Ishikawa (cell line): ENCODE measurements around the gene ST6GALNAC3.

Source experiments
- CEBPB ChIP-seq: IDR thresholded peaks from 2 replicates; pipeline ENCODE4 v1.6.1; 2012
- CREB1 ChIP-seq: IDR thresholded peaks from 2 replicates; pipeline ENCODE4 v1.6.1; 2012; ENCODE audit warnings: low read depth
- EGR1 ChIP-seq: IDR thresholded peaks from 2 replicates; pipeline ENCODE4 v1.6.1; 2012
- EP300 ChIP-seq: IDR thresholded peaks from 2 replicates; pipeline ENCODE4 v1.6.1; 2012; ENCODE audit warnings: borderline replicate concordance
- FOXM1 ChIP-seq: IDR thresholded peaks from 2 replicates; pipeline ENCODE4 v1.6.1; 2012; ENCODE audit warnings: low read depth, borderline replicate concordance
- MAX ChIP-seq: IDR thresholded peaks from 2 replicates; pipeline ENCODE4 v1.6.1; 2012
- NFIC ChIP-seq: IDR thresholded peaks from 2 replicates; pipeline ENCODE4 v1.6.1; 2012
- RAD21 ChIP-seq: IDR thresholded peaks from 2 replicates; pipeline ENCODE4 v1.6.1; 2012; ENCODE audit warnings: low read depth
- REST ChIP-seq: IDR thresholded peaks from 2 replicates; pipeline ENCODE4 v1.6.1; 2012; ENCODE audit warnings: low read depth, mild to moderate bottlenecking
- TAF1 ChIP-seq: IDR thresholded peaks from 2 replicates; pipeline ENCODE4 v1.6.1; 2012; ENCODE audit warnings: low read depth, mild to moderate bottlenecking
- TCF12 ChIP-seq: IDR thresholded peaks from 2 replicates; pipeline ENCODE4 v1.6.1; 2012; ENCODE audit warnings: low read depth
- TEAD4 ChIP-seq: IDR thresholded peaks from 2 replicates; pipeline ENCODE4 v1.6.1; 2012
- YY1 ChIP-seq: IDR thresholded peaks from 2 replicates; pipeline ENCODE4 v1.6.1; 2012; ENCODE audit warnings: low read depth
- ZBTB7A ChIP-seq: IDR thresholded peaks from 2 replicates; pipeline ENCODE4 v1.6.1; 2012; ENCODE audit warnings: low read depth
- TF ChIP-seq, protein P1 (sequence below): IDR thresholded peaks from 2 replicates; pipeline ENCODE4 v1.6.1; 2012

ST6GALNAC3 gene

DNA sequence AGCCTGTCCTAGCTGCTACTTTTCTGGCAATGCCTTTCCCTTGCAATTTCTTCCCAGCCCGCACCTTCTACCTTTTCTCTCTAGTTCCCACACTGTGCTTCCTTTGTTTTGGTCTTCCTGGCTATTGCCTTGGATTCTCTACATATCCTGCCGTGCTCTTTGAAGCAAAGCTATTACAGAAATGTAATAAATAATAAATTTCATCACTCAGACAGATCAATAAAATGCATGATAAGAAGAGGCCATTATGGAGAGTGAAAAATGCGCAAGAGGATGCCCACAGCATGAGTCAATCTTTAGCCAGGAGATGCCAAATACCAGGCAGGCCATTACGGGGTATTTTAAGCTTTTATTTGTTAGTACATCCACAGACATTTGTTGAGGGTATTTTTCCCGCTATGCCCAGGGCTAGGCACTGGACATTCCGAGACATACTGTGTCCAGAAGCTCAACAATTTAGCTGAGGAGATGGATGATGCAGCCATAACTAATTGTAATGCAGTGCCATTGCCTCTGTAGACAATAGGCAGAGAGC lies 163.6 kb downstream of the ST6GALNAC3 start:
- TF ChIP-seq EGR1, result no peak
- no peak for TF ChIP-seq TEAD4
- TF ChIP-seq FOXM1, result no peak
- TF ChIP-seq TCF12, result no peak

- TF ChIP-seq RAD21, result no peak
- TF ChIP-seq MAX, result no peak
- TF ChIP-seq, protein P1, sequence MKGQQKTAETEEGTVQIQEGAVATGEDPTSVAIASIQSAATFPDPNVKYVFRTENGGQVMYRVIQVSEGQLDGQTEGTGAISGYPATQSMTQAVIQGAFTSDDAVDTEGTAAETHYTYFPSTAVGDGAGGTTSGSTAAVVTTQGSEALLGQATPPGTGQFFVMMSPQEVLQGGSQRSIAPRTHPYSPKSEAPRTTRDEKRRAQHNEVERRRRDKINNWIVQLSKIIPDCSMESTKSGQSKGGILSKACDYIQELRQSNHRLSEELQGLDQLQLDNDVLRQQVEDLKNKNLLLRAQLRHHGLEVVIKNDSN, result no peak
- TF ChIP-seq NFIC, result no peak
- TF ChIP-seq TAF1, result no peak
- TF ChIP-seq CREB1, result no peak
- no peak for TF ChIP-seq TEAD4
- no peak for TF ChIP-seq ZBTB7A
- TF ChIP-seq EGR1, result no peak
- TF ChIP-seq EP300, result no peak
- TF ChIP-seq CEBPB, result no peak
- no peak for TF ChIP-seq FOXM1
- no peak for TF ChIP-seq REST
- no peak for TF ChIP-seq TCF12
- TF ChIP-seq YY1, result no peak
Observed at GRCh38 chr1:76239470-76239918, 164.9 kb downstream of the ST6GALNAC3 start.

- TF ChIP-seq NFIC (no peak), MAX (no peak), RAD21 (no peak), TEAD4 (no peak), EP300 (no peak), EGR1 (no peak)
Observed at GRCh38 chr1:76240316-76240715, 165.8 kb downstream of the ST6GALNAC3 start.

GRCh38 chr1:76247261-76247852 lies 172.8 kb downstream of the ST6GALNAC3 start:
- TF ChIP-seq EP300, result no peak
- TF ChIP-seq NFIC, result no peak
- TF ChIP-seq TAF1, result no peak
- no peak for TF ChIP-seq CEBPB
- no peak for TF ChIP-seq ZBTB7A
- TF ChIP-seq FOXM1, result no peak
- TF ChIP-seq REST, result no peak
- TF ChIP-seq EGR1, result no peak
- no peak for TF ChIP-seq RAD21
- TF ChIP-seq, protein P1, result no peak
- no peak for TF ChIP-seq TCF12
- no peak for TF ChIP-seq CREB1
- no peak for TF ChIP-seq MAX
- no peak for TF ChIP-seq YY1
- TF ChIP-seq TEAD4, result no peak

DNA sequence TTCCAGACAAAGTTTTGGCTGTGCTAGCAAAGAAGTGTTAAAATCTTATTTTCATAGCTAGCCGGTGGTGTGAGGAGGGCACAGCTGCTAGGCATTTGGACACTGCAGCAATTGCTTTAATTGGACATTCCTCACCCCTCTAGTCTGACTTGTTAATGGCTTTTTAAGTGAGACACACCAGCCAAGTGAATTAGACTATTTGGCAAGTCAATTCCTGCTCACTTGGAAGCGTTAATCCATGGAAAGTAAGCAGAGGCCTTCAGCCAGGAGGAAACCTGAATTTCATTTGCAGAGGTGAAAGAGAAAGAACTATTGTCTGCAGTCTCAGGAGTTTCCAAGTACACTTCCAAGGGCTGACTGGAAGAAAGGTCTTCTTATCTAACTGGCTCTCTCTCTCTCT lies 175.7 kb downstream of the ST6GALNAC3 start:
- no peak for TF ChIP-seq EGR1
- no peak for TF ChIP-seq NFIC
- TF ChIP-seq, protein P1, result no peak
- no peak for TF ChIP-seq TAF1
- no peak for TF ChIP-seq REST
- no peak for TF ChIP-seq EP300
- no peak for TF ChIP-seq FOXM1
- no peak for TF ChIP-seq YY1
- no peak for TF ChIP-seq TEAD4
- TF ChIP-seq CREB1, result no peak
- TF ChIP-seq MAX, result no peak
- no peak for TF ChIP-seq RAD21
- TF ChIP-seq TCF12, result no peak
- no peak for TF ChIP-seq ZBTB7A
- TF ChIP-seq CEBPB, result no peak
